Nephron progenitor cell (in vitro differentiated cells): ENCODE data around the gene FSIP1.

ENCODE experiments used
- DNase-seq: peaks from one replicate; pipeline ENCODE4 v3.0.0; 2021
- H3K27ac Mint-ChIP-seq: 2 replicates; pipeline ENCODE4 v1.8.0; 2021; ENCODE audit warnings: mild to moderate bottlenecking, moderate library complexity, mixed read lengths
- H3K27me3 Mint-ChIP-seq: 2 replicates; pipeline ENCODE4 v1.8.0; 2021; ENCODE audit warnings: mild to moderate bottlenecking, low read depth, mixed read lengths; ENCODE audit not compliant: poor library complexity
- H3K36me3 Mint-ChIP-seq: 2 replicates; pipeline ENCODE4 v1.8.0; 2021; ENCODE audit warnings: low read depth, mixed read lengths
- H3K4me1 Mint-ChIP-seq: 2 replicates; pipeline ENCODE4 v1.8.0; 2021; ENCODE audit warnings: mixed read lengths
- H3K4me3 Mint-ChIP-seq: 2 replicates; pipeline ENCODE4 v1.8.0; 2021; ENCODE audit warnings: mild to moderate bottlenecking, moderate library complexity, mixed read lengths
- H3K9me3 Mint-ChIP-seq: 2 replicates; pipeline ENCODE4 v1.8.0; 2021; ENCODE audit warnings: mild to moderate bottlenecking, moderate library complexity, mixed read lengths
- TF ChIP-seq, protein P1 (sequence below): fragments of 200-600 bp; sonication (generic); IDR thresholded peaks from 2 replicates; pipeline ENCODE4 v1.5.0; 2021; ENCODE audit warnings: antibody characterized with exemption

Gene FSIP1

DNA sequence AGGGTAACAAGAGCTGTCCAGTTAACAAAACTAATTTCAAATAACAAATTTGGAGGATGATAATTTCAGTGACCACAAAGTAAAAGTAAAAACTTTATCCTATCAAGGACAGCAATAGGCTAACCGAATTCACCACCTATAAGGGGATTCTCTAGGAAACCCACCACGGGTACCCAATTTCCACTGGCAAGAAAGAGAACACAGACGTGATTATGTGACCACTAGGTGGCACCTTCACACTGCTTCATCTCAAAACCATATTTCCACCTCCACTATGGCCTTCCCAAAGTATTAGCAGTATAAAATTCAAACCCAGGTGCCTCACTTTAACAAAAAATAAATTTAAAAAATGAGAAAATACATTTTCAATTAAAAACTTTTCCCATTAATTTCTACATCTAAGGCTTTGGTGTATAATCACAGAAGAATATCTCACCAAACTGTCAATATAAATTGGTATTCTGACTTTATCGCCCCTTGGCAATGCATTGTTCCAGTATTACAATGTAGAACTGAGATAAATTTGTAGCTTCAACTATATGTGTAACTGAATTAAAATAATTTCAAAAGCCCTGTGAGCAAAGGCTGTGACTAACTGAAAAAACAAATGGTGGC is 96.5 kb downstream of the FSIP1 start:
- H3K9me3 Mint-ChIP-seq, result no peaks in the 10 kb centered on the region
- DNase-seq, result peak; percentile 53
- TF ChIP-seq, protein P1, sequence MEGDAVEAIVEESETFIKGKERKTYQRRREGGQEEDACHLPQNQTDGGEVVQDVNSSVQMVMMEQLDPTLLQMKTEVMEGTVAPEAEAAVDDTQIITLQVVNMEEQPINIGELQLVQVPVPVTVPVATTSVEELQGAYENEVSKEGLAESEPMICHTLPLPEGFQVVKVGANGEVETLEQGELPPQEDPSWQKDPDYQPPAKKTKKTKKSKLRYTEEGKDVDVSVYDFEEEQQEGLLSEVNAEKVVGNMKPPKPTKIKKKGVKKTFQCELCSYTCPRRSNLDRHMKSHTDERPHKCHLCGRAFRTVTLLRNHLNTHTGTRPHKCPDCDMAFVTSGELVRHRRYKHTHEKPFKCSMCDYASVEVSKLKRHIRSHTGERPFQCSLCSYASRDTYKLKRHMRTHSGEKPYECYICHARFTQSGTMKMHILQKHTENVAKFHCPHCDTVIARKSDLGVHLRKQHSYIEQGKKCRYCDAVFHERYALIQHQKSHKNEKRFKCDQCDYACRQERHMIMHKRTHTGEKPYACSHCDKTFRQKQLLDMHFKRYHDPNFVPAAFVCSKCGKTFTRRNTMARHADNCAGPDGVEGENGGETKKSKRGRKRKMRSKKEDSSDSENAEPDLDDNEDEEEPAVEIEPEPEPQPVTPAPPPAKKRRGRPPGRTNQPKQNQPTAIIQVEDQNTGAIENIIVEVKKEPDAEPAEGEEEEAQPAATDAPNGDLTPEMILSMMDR, result peak; percentile 88
- no peak overlapping the region for H3K4me3 Mint-ChIP-seq
- peaks cover 8% of the 10 kb centered on the region for H3K4me1 Mint-ChIP-seq
- no peak overlapping the region for H3K27ac Mint-ChIP-seq
- H3K36me3 Mint-ChIP-seq, result no peaks in the 10 kb centered on the region
- no peaks in the 10 kb centered on the region for H3K27me3 Mint-ChIP-seq

- H3K27me3 Mint-ChIP-seq, result no peaks in the 10 kb centered on the region
- H3K36me3 Mint-ChIP-seq, result no peaks in the 10 kb centered on the region
- DNase-seq, result no peak
- no peak overlapping the region for H3K27ac Mint-ChIP-seq
- no peak overlapping the region for H3K4me3 Mint-ChIP-seq
- peaks cover under 1% of the 10 kb centered on the region for H3K4me1 Mint-ChIP-seq
- TF ChIP-seq, protein P1, result no peak
- no peaks in the 10 kb centered on the region for H3K9me3 Mint-ChIP-seq
These were observed 97.3 kb downstream of the FSIP1 start for GRCh38 chr15:39685367-39685766.

DNA sequence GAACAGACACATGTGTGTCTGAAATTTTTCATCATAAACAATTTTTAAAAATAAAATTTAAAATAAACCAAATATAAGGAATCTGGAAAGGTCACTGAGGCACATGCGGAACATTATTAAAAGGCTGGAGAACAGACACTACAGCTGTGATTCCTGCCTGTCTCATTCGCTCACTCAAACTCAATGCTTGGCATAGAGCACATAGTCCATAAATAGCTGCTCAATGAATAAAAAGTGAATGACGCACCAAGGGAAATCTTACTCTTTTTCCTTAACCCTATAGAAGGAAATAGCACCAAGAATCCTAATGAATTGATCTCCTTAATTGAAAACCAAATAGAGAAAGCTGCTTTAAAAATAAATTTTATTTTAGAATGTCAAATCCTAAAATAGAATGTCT is 98.4 kb downstream of the FSIP1 start:
- Mint-ChIP-seq H3K27me3 (no peaks in the 10 kb centered on the region), H3K27ac (no peak overlapping the region), H3K36me3 (no peaks in the 10 kb centered on the region), H3K9me3 (no peaks in the 10 kb centered on the region), H3K4me3 (no peak overlapping the region), H3K4me1 (no peaks in the 10 kb centered on the region)
- DNase-seq, result no peak
- TF ChIP-seq, protein P1, result no peak

GRCh38 chr15:39682366-39682765 is 100.3 kb downstream of the FSIP1 start:
- H3K9me3 Mint-ChIP-seq, result no peaks in the 10 kb centered on the region
- no peaks in the 10 kb centered on the region for H3K36me3 Mint-ChIP-seq
- no peak for DNase-seq
- H3K27ac Mint-ChIP-seq, result no peak overlapping the region
- no peak overlapping the region for H3K4me3 Mint-ChIP-seq
- no peaks in the 10 kb centered on the region for H3K27me3 Mint-ChIP-seq
- TF ChIP-seq, protein P1, result no peak
- no peaks in the 10 kb centered on the region for H3K4me1 Mint-ChIP-seq

- H3K9me3 Mint-ChIP-seq, result no peaks in the 10 kb centered on the region
- no peak overlapping the region for H3K27ac Mint-ChIP-seq
- H3K27me3 Mint-ChIP-seq, result no peaks in the 10 kb centered on the region
- H3K36me3 Mint-ChIP-seq, result no peaks in the 10 kb centered on the region
- no peak for DNase-seq
- TF ChIP-seq, protein P1, result no peak
- H3K4me3 Mint-ChIP-seq, result no peak overlapping the region
- H3K4me1 Mint-ChIP-seq, result no peaks in the 10 kb centered on the region
These were observed 101.8 kb downstream of the FSIP1 start for GRCh38 chr15:39680868-39681267.

DNA sequence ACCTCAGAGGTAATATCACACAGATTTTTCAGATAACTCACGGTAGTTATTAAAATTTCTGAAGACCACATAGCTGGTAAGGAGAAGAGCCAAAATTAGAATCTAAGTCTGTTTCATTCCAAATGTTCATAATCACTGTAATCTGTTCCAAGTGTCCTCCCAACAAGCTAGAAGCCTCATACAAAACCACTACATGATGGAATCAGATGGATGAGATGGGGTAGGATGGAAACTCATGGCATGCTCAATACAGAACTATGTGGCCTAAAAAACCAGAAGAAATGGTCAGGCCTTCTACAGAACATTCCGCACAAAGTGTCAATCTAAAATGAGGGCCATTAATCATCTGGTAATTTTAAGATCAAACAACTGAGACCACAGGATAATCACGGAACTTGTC is 110.0 kb downstream of the FSIP1 start:
- no peaks in the 10 kb centered on the region for H3K36me3 Mint-ChIP-seq
- peaks cover 4% of the 10 kb centered on the region for H3K4me1 Mint-ChIP-seq
- H3K4me3 Mint-ChIP-seq, result no peak overlapping the region
- no peaks in the 10 kb centered on the region for H3K27me3 Mint-ChIP-seq
- TF ChIP-seq, protein P1, result no peak
- peak overlapping the region; percentile 39 for H3K27ac Mint-ChIP-seq
- no peaks in the 10 kb centered on the region for H3K9me3 Mint-ChIP-seq
- DNase-seq, result no peak
